ENCODE results near the gene GABBR2. TPM values are rescaled to one million over a fixed set of nuclear protein-coding genes. Genes with fewer than 3 reads are reported as not detected.

The GABBR2 gene
- total and polyA plus RNA-seq, 2 donors, result 0.14 TPM

DNA sequence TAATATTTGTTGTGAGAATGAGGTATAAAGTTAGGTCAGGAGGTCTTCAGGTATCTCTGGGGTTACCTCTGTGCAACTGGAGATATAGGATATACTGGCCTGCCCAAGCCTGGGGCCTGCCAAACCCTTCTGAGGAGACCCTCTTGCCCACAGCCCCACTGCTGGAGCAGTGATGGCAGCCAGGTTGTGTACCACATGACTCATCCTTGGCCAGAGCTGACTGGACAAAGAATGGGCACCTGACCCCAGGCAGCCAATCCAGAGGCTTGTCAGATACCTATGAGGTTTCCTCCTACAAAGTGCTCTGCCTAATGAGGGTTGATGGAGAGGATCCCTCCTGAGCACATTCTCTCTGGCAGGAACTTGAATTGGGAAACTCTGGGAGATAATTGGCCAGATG lies 397.2 kb downstream of the GABBR2 start:
- Histone ChIP-seq H3K4me1 (ENCODE audit: control insufficient read depth in 2 of 2, insufficient read depth in 2 of 2, low read length in 2 of 2) (no peaks in the 10 kb centered on the region), H3K27ac (ENCODE audit: low read depth in 1 of 2, low read length in 1 of 2) (no peak overlapping the region), H3K27me3 (ENCODE audit: control insufficient read depth in 2 of 2, insufficient read depth in 1 of 2, low read length in 1 of 2) (peaks cover 0 to 7% of the 10 kb centered on the region in 2 donors), H3K4me3 (ENCODE audit: low read length in 2 of 2) (no peak overlapping the region), H3K36me3 (ENCODE audit: control insufficient read depth in 2 of 2, insufficient read depth in 2 of 2, low read length in 1 of 2) (no peaks in the 10 kb centered on the region), H3K9me3 (ENCODE audit: control insufficient read depth in 2 of 2, insufficient read depth in 1 of 2, low read length in 1 of 2) (no peaks in the 10 kb centered on the region)
- no peak for DNase-seq (ENCODE audit: low read depth in 6 of 9, low spot score in 9 of 9)

DNA sequence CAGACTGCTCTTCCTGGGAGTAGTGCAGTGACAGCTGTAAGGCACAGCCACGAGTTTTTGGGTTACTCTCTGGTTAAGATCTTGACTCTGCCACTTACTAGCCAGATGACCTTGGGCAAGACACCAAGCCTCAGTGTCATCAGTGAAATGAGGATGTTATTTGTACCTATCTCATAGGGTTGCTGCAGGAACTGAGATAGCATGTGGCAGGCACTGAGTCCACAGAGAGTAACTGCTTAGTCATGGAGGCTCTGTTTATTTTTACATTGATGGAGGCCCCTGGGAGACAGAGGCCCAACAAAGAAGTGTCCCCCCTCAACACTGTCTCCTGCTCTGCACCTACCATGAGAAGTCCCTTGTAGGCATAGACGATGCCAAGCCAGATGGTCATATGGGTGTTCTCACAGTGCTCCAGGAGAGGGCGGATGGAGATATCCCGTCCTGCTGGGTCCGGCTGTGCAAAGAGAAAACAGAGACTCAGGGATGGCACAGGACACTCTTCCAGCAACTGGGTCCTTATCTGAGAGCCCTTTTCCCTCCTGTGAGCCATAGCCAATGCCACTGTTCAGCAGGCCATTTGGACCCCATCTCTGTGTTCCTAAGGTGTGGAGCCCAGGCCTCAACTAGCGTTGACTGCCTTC lies 397.9 kb downstream of the GABBR2 start:
- H3K4me1 ChIP-seq (ENCODE audit: control insufficient read depth in 2 of 2, insufficient read depth in 2 of 2, low read length in 2 of 2), result no peaks in the 10 kb centered on the region
- 86% methylated on average over 6 of the region's 6 CpGs for WGBS
- H3K36me3 ChIP-seq (ENCODE audit: control insufficient read depth in 2 of 2, insufficient read depth in 2 of 2, low read length in 1 of 2), result no peaks in the 10 kb centered on the region
- H3K9me3 ChIP-seq (ENCODE audit: control insufficient read depth in 2 of 2, insufficient read depth in 1 of 2, low read length in 1 of 2), result no peaks in the 10 kb centered on the region
- H3K27me3 ChIP-seq (ENCODE audit: control insufficient read depth in 2 of 2, insufficient read depth in 1 of 2, low read length in 1 of 2), result peaks cover 0 to 7% of the 10 kb centered on the region in 2 donors
- no peak for DNase-seq (ENCODE audit: low read depth in 6 of 9, low spot score in 9 of 9)
- no peak overlapping the region for H3K4me3 ChIP-seq (ENCODE audit: low read length in 2 of 2)
- H3K27ac ChIP-seq (ENCODE audit: low read depth in 1 of 2, low read length in 1 of 2), result no peak overlapping the region

DNA sequence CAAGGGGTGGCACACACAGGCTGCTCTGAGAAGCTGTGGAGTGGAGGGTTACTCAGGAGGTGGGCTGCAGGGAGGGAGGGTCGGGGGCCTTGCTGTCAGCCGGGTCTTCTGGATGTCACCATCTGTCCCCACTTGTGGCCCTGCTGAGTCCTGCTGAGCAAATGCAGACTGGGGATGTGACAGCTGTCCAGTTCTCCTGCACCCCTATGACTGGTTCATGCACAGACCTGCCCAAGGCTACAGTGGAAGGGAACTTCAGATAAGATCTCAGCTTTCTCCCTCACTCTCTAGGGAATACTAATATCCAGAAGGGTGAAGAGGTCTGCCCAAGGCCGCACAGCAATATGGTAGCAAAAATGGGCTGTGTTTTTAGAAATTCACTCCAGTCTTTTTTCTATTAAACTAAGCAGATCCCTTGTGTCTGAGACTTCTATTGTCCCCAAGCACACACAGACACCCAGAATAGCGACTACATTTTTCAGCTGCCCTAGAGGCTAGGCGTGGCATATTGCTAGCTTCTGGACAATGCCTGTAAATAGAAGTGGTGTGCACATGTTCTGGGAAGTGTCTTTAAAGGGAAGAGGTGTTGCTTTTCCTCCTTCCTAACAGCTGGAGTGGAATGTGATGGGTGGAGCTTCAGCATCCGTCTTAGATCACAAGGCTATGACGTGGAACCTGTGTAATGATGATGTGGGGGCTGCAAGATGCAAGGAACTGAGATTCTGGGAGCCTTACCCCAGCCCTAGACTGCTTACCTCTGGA lies 402.2 kb downstream of the GABBR2 start:
- no peaks in the 10 kb centered on the region for H3K9me3 ChIP-seq (ENCODE audit: control insufficient read depth in 2 of 2, insufficient read depth in 1 of 2, low read length in 1 of 2)

DNA sequence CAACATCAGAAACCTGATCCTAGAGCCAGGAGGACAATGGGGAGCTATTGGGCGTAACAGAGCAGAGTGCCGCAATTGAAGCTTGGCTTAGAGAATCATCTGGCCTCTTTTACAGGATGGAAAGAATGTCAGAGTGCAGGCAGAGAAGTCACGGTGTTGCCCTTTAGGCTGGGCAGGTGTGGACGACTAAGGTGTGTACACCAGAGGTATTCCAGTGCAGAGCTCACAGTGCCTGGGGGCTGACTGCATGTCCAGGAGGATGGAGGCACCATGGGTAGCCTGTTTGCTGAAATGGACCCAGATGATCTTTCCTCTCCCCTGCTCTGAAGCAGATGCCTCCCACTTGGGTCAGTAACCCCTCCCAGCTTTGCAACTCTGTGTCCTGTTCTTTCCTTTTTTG lies 404.4 kb downstream of the GABBR2 start:
- Histone ChIP-seq H3K4me3 (ENCODE audit: low read length in 2 of 2) (no peak overlapping the region), H3K27me3 (ENCODE audit: control insufficient read depth in 2 of 2, insufficient read depth in 1 of 2, low read length in 1 of 2) (no peaks in the 10 kb centered on the region), H3K36me3 (ENCODE audit: control insufficient read depth in 2 of 2, insufficient read depth in 2 of 2, low read length in 1 of 2) (no peaks in the 10 kb centered on the region), H3K27ac (ENCODE audit: low read depth in 1 of 2, low read length in 1 of 2) (no peak overlapping the region), H3K9me3 (ENCODE audit: control insufficient read depth in 2 of 2, insufficient read depth in 1 of 2, low read length in 1 of 2) (no peaks in the 10 kb centered on the region), H3K4me1 (ENCODE audit: control insufficient read depth in 2 of 2, insufficient read depth in 2 of 2, low read length in 2 of 2) (no peaks in the 10 kb centered on the region)
- WGBS, result 96% methylated on average over 4 of the region's 4 CpGs
- no peak for DNase-seq (ENCODE audit: low read depth in 6 of 9, low spot score in 9 of 9)

More for the DNA sequence above, 402.2 kb downstream of the GABBR2 start:
- WGBS, result 79% methylated on average over 7 of the region's 7 CpGs
- H3K27ac ChIP-seq (ENCODE audit: low read depth in 1 of 2, low read length in 1 of 2), result no peak overlapping the region
- H3K4me1 ChIP-seq (ENCODE audit: control insufficient read depth in 2 of 2, insufficient read depth in 2 of 2, low read length in 2 of 2), result no peaks in the 10 kb centered on the region
- H3K27me3 ChIP-seq (ENCODE audit: control insufficient read depth in 2 of 2, insufficient read depth in 1 of 2, low read length in 1 of 2), result no peaks in the 10 kb centered on the region
- H3K4me3 ChIP-seq (ENCODE audit: low read length in 2 of 2), result no peak overlapping the region
- DNase-seq (ENCODE audit: low read depth in 6 of 9, low spot score in 9 of 9), result no peak
- no peaks in the 10 kb centered on the region for H3K36me3 ChIP-seq (ENCODE audit: control insufficient read depth in 2 of 2, insufficient read depth in 2 of 2, low read length in 1 of 2)

DNA sequence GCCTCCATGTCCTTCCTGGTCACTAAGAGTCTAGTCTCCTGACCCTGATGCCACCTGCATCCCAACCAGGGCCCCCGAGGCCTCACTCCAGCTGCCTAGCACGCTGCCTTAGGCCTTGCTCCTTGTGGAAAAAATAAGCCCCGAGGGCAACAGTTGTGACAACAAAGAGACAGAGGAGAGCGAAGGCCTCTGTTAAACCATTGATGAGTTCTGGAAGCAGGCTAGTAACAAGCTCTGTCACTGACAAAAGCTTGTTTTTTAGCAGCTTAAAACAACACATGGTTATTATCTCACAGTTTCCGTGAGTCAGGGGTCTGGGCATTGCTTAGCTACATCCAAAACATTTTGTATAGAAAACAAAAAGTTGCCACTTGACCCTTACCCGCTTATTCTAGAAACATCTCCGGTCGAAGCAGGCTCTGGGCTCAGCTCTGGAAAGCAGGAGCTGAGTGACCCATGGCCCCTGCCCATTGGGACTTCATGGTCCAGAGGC lies 405.1 kb downstream of the GABBR2 start:
- no peaks in the 10 kb centered on the region for H3K9me3 ChIP-seq (ENCODE audit: control insufficient read depth in 2 of 2, insufficient read depth in 1 of 2, low read length in 1 of 2)
- H3K36me3 ChIP-seq (ENCODE audit: control insufficient read depth in 2 of 2, insufficient read depth in 2 of 2, low read length in 1 of 2), result no peaks in the 10 kb centered on the region
- H3K27me3 ChIP-seq (ENCODE audit: control insufficient read depth in 2 of 2, insufficient read depth in 1 of 2, low read length in 1 of 2), result no peaks in the 10 kb centered on the region
- no peak overlapping the region for H3K27ac ChIP-seq (ENCODE audit: low read depth in 1 of 2, low read length in 1 of 2)
- DNase-seq (ENCODE audit: low read depth in 6 of 9, low spot score in 9 of 9), result no peak
- no peak overlapping the region for H3K4me3 ChIP-seq (ENCODE audit: low read length in 2 of 2)
- no peaks in the 10 kb centered on the region for H3K4me1 ChIP-seq (ENCODE audit: control insufficient read depth in 2 of 2, insufficient read depth in 2 of 2, low read length in 2 of 2)
- 87% methylated on average over 8 of the region's 8 CpGs for WGBS

DNA sequence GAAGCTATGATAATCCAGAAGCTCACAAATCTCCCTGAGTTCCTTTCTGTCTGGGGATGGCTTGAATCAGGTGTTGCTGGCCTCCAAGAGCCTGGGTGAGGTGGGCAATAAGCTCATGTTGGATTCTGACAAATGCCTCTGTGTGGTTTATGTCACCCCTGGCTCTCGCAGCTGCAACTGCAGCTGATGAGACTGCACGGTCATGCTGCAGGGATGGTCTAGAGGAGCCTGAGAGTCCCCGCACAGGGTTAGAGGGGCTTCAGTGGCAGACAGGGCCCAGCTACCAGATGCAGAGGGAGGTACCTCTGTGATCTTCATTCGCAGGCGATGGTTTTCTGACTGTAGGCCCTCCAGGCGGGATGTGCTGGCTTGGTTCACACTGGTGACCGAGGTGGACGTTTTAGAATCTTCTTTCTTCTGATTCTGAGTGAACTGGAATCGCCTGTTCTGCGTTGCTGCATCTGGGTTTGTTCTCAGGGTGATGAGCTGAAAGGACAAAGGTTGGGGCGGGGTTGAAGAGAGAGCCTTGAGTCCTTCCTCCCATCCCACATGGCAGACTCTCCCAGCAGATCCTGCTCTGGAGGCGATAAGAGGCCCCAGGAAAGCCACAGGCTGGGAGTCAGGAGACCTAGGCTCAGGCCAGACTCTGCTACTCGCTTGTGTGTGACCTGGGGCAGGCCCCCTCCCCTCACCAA lies 405.6 kb downstream of the GABBR2 start:
- 93% methylated on average over 13 of the region's 13 CpGs for WGBS

DNA sequence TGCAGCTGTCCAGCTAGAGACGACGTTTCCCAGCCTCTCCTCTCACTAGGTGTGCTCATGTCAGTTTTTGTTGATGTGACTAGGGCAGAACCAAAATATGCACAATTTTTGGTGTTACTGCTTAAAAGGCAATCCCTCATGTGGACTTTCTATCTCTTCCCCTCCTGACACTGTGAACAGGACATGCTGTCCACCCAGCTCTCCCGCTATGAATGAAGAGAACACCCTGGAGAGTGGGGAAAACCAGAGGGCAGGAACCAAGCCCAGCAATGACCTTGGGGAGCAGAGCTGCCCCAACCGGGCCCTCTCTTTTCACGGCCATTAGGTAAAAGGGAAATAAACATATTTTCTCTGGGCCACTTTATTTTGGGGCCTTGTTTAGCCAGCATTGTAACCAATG lies 406.6 kb downstream of the GABBR2 start:
- no peak for DNase-seq (ENCODE audit: low read depth in 6 of 9, low spot score in 9 of 9)
- Histone ChIP-seq H3K4me1 (ENCODE audit: control insufficient read depth in 2 of 2, insufficient read depth in 2 of 2, low read length in 2 of 2) (no peaks in the 10 kb centered on the region), H3K4me3 (ENCODE audit: low read length in 2 of 2) (no peak overlapping the region), H3K27me3 (ENCODE audit: control insufficient read depth in 2 of 2, insufficient read depth in 1 of 2, low read length in 1 of 2) (no peaks in the 10 kb centered on the region), H3K27ac (ENCODE audit: low read depth in 1 of 2, low read length in 1 of 2) (no peak overlapping the region), H3K36me3 (ENCODE audit: control insufficient read depth in 2 of 2, insufficient read depth in 2 of 2, low read length in 1 of 2) (no peaks in the 10 kb centered on the region), H3K9me3 (ENCODE audit: control insufficient read depth in 2 of 2, insufficient read depth in 1 of 2, low read length in 1 of 2) (no peaks in the 10 kb centered on the region)
- 93% methylated on average over 5 of the region's 5 CpGs for WGBS

More for the DNA sequence above, 405.6 kb downstream of the GABBR2 start:
- H3K27me3 ChIP-seq (ENCODE audit: control insufficient read depth in 2 of 2, insufficient read depth in 1 of 2, low read length in 1 of 2), result no peaks in the 10 kb centered on the region
- no peak for DNase-seq (ENCODE audit: low read depth in 6 of 9, low spot score in 9 of 9)
- no peaks in the 10 kb centered on the region for H3K36me3 ChIP-seq (ENCODE audit: control insufficient read depth in 2 of 2, insufficient read depth in 2 of 2, low read length in 1 of 2)
- H3K4me3 ChIP-seq (ENCODE audit: low read length in 2 of 2), result no peak overlapping the region
- H3K4me1 ChIP-seq (ENCODE audit: control insufficient read depth in 2 of 2, insufficient read depth in 2 of 2, low read length in 2 of 2), result no peaks in the 10 kb centered on the region
- no peaks in the 10 kb centered on the region for H3K9me3 ChIP-seq (ENCODE audit: control insufficient read depth in 2 of 2, insufficient read depth in 1 of 2, low read length in 1 of 2)
- H3K27ac ChIP-seq (ENCODE audit: low read depth in 1 of 2, low read length in 1 of 2), result no peak overlapping the region

DNA sequence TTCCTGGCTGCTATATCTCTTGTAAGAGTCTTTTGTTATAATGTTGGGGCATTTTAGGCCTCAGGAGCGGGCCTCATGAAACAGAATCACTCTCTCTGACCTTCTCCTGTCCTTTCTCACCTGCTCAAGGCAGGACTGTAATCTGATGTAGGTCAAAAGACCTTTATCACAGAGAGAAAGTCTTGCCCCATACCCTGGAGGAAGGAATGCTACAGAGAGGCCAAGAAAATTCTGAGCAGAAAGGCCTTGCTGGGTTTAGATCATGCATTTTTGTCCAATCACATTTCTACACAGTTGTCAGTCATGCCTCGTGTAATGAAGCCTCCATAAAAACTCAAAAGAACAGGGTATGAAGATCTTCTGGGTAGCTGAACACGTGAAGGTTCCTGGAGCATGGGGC lies 408.1 kb downstream of the GABBR2 start:
- H3K27ac ChIP-seq (ENCODE audit: low read depth in 1 of 2, low read length in 1 of 2), result no peak overlapping the region
- H3K27me3 ChIP-seq (ENCODE audit: control insufficient read depth in 2 of 2, insufficient read depth in 1 of 2, low read length in 1 of 2), result peaks cover 0 to 2% of the 10 kb centered on the region in 2 donors
- DNase-seq (ENCODE audit: low read depth in 6 of 9, low spot score in 9 of 9), result no peak
- no peak overlapping the region for H3K4me3 ChIP-seq (ENCODE audit: low read length in 2 of 2)
- no peaks in the 10 kb centered on the region for H3K36me3 ChIP-seq (ENCODE audit: control insufficient read depth in 2 of 2, insufficient read depth in 2 of 2, low read length in 1 of 2)
- no peaks in the 10 kb centered on the region for H3K9me3 ChIP-seq (ENCODE audit: control insufficient read depth in 2 of 2, insufficient read depth in 1 of 2, low read length in 1 of 2)
- WGBS, result 91% methylated on average over 3 of the region's 3 CpGs
- H3K4me1 ChIP-seq (ENCODE audit: control insufficient read depth in 2 of 2, insufficient read depth in 2 of 2, low read length in 2 of 2), result no peaks in the 10 kb centered on the region

DNA sequence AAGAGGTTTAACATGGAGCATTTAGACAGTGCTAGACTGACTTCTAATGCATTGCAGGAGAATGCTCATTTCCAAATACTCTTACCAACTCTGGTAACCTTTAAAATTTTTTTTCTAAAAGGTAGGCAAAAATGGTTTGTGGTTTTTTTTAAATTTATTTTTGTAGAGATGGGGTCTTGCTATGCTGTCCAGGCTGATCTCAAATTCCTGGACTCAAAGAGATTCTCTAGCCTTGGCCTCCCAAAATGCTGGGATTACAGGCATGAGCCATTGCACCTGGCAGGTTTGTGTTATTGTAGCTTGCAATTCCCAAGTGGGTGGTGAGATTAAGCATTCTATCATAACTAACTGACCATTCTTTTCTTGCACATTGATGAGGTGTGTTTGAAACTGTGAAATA lies 410.3 kb downstream of the GABBR2 start:
- H3K4me3 ChIP-seq (ENCODE audit: low read length in 2 of 2), result no peak overlapping the region
- no peak for DNase-seq (ENCODE audit: low read depth in 6 of 9, low spot score in 9 of 9)
- no peaks in the 10 kb centered on the region for H3K36me3 ChIP-seq (ENCODE audit: control insufficient read depth in 2 of 2, insufficient read depth in 2 of 2, low read length in 1 of 2)
- H3K9me3 ChIP-seq (ENCODE audit: control insufficient read depth in 2 of 2, insufficient read depth in 1 of 2, low read length in 1 of 2), result no peaks in the 10 kb centered on the region
- H3K27me3 ChIP-seq (ENCODE audit: control insufficient read depth in 2 of 2, insufficient read depth in 1 of 2, low read length in 1 of 2), result peaks cover 0 to 2% of the 10 kb centered on the region in 2 donors
- H3K4me1 ChIP-seq (ENCODE audit: control insufficient read depth in 2 of 2, insufficient read depth in 2 of 2, low read length in 2 of 2), result no peaks in the 10 kb centered on the region
- no peak overlapping the region for H3K27ac ChIP-seq (ENCODE audit: low read depth in 1 of 2, low read length in 1 of 2)
